ENCODE measurements around the gene SCN8A.

SCN8A gene

DNA sequence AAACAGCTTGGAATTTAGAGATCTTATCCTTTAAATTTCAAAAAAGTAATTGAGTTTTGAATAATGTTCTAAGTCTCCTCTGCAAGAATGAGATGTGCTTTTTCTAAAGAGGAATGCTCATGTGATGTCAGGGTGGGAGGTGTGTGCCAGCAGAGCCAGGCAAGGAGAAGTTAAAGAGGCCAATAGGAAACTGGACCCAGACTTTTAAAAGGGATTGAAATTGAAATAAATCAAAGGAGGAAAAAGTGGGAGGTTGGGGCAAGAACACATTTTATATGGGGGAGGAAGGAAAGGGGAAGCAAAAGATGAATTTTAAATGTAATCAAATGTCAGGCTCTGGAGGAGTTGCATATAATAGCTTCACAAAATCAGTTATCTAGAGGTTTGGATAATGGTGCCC lies 131.4 kb downstream of the SCN8A start:
- no peak for DNase-seq

DNA sequence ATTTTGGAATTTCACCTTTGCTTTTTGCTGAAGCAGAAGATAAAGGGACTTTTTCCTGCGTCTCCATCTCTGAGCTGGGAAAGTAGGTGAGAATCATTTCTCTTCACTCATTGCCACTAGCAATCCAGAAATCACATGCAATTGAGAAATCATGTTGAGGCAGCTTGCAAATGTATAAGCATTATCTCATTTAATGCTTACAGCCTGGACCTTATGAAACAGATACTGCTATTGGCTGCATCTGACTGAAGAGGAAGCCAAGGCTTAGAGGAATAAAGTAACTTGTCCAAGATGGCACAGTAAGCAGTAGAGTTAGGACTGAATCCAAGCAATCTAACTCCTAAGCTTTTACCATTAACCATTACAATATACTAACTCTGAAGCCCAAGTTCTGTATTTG lies 135.1 kb downstream of the SCN8A start:
- no peak for DNase-seq

DNA sequence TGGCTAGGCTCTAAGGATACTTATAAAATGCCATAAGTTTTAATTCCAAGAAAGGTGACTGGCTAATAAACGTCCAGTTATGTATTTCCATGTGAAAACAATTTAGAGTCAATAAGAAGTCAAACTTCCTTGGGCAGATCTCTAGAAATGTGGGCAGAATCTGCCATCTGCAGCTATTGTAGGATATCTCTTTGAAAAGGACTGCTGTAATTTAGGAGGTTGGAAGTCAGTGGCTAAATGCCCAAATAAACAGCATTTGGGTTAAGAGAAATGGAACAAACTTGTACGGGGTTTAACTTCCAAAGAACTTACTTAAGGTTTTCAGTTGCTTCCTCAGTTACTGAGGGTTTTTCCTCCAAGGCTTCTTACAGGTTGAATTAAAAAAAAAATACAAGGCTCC lies 135.9 kb downstream of the SCN8A start:
- no peak for DNase-seq

DNA sequence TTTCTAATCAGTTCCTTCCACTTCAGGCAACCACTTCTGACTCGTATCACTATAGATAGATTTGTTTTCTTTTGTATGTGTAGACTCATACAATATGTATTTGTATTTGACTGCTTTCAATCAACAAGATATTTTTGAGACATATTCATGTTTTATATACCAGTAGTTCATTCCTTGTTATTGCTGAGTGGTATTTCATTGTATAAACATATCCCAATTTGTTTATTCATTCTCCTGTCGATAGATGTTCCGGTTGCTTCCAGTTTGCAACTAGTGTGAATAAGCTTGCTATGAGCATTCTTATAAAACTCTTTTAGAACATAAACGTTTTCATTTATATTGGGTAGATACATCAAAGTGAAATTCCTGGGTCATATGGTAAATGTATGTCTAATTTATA lies 138.3 kb downstream of the SCN8A start:
- DNase-seq, result no peak

DNA sequence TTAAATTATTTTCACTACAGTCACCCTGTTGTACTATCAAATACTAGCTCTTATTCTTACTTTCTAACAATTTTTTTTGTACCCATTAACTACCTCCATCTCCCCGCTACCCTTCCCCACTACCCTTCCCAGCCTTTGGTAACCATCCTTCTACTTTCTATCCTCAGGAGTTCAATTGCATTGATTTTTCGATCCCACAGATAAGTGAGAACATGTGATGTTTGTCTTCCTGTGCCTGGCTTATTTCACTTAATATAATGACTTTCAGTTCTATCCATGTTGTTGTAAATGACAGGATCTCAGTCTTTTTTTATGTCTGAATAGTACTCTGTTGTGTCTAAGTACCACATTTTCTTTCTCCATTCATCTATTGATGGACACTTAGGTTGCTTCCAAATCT lies 139.7 kb downstream of the SCN8A start:
- no peak for DNase-seq

DNA sequence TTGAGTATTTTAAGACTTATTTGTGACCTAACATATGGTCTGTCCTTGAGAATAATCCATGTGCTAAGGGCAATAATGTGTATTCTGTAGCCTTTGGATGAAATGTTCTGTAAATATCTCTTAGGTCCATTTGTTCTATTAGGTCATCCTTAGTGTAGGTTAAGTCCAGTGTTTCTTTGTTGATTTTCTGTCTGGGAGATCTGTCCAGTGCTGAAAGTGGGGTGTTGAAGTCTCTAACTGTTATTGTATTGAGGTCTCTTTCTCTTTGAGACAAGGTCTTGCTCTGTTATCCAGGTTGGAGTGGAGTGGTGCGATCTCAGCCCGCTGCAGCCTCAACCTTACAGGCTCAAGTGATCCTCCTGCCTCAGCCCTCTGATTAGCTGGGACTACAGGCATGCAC lies 149.5 kb downstream of the SCN8A start:
- no peak for DNase-seq

DNA sequence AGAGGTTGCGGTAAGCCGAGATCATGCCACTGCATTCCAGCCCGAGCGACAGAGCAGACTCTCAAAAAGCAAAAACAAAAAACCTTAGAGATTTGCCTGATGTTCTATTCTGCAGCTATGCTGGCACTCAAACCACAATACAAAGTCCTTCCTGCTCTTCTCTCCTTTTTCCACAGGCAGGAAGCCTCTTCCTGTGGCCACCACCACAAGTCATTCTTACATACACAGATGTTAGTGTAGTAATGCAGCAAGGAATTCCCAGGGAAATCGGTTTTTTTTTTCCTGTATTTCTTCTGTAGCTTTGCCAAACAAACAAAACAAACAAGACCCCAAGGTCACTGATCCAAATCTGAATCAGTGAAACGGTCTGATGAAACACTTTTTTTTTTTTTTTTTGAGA lies 153.2 kb downstream of the SCN8A start:
- no peak for DNase-seq

DNA sequence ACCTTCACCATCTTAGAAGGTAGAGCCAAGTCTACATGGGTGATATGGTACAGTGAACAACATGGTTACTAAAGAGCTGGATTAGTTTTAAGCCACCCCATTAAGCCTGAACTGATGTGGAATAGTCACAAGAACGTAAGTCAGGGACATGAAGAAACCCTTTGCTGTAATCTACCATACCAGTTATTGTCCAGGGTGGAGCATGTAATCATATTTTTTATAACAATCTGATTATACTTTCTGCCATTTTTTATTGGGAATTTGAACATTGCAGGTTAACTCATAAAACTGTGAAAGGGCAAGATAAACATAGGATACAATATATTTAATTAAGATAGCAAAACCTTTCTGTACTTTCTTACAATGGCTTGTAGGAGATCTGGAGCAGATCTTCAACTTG lies 153.9 kb downstream of the SCN8A start:
- no peak for DNase-seq

DNA sequence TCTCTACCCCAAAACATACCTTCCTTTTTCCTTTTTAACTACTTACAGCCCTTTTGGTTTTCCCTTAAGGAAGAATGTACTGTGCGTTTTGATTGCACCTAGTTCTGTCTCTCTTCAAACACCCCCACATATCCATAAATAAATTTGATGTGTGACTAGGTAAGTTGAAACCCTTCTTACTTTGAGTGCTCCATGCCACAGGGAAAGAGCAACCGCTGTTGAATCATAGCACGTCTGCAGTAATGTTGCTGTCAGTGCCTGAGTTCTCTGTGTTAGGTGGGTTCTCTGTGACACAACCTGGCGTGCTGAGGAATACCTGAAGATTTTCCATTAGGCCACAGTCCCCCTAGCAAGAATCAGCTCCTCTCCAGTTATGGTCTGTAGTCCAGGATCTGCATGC lies 155.4 kb downstream of the SCN8A start:
- DNase-seq, result no peak

DNA sequence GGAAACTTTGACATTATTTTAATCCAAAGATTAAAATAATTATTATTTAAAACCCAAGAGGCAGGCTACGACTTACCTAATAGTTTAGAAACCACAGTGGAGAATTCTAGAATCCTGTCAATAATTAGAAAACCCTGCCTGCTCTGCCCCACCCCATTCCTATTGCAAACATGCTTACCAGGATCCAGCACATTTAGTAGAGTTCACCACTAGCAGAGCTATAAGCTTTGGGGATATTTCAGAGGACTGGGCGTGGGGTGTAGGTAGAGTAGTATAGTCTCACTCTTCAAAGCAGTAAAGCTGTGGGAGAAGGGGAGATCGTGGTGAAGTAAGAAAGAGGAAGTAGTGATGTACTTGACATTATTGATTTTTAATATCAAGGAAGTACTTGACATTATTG lies 157.2 kb downstream of the SCN8A start:
- DNase-seq, result no peak

DNA sequence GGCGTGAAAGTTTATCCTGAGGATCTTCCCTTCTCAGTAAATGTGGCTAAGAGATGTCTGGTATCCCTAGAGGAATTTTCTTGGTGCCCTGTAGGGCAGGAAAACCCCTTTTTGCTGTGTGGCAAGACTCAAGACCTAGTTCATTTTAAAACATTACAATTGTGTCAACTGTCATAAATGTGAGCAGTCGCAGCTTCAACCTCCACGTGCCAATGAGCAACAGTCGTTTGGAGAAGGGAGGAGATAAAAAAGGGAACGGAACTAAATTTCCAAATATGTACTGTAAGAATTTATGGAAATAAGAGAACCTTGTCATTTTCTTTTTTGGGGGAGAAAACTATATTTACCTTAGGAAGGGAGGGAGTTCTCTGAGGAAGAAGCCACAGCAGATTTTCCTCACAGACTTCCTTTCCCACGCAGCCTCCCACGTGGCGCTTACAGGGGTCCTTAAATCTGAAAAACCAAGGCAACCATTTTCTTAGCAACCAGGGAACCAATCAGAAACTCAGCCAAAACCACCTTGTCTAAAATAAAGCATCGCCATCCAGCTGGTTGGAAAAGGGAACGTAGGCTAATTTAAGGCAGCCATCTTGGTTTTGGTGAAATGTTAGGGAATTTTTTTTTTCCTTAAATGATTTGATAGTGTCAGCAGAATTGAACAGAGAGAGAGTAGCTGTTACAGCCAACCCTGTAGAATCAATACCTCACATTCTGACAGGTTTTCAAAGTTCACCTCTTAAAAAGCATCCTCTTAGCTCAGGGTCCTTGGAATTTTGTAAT lies 158.4 kb downstream of the SCN8A start:
- no peak for DNase-seq

DNA sequence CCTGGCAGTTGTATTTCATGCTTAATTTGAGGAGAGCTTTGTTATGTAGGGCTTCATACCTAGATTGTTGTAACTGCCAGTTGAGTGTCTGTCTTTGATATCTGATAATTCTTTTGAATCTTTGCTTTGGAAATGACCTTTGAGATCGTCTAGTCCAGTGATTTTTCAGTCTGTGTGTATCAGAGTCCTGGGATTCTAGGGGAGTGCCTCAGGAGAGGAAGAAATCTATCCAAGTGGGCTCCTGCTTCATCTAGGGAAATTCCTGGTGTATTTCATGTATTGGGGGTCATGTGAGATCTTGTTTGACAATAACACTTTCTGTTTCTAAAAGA lies 158.9 kb downstream of the SCN8A start:
- DNase-seq, result no peak

DNA sequence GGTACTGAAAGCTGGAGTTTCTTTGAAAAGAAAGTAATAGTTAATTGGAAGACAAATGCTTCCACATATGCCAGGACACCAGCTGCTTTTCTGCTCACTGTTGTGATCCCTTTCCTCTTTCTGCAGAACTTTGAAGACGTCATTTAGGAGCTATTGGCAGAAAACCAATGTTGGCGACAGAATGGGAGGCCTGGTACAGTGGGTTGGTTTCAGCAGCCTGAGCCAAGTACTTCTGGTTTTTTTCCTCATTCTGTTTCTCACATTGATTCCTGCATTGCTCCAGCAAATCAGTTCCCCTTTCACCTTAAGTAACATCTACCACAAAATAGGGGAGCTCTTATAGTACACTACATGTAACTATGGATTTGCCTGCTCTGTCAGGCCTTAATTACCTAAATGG lies 160.6 kb downstream of the SCN8A start:
- DNase-seq, result no peak

DNA sequence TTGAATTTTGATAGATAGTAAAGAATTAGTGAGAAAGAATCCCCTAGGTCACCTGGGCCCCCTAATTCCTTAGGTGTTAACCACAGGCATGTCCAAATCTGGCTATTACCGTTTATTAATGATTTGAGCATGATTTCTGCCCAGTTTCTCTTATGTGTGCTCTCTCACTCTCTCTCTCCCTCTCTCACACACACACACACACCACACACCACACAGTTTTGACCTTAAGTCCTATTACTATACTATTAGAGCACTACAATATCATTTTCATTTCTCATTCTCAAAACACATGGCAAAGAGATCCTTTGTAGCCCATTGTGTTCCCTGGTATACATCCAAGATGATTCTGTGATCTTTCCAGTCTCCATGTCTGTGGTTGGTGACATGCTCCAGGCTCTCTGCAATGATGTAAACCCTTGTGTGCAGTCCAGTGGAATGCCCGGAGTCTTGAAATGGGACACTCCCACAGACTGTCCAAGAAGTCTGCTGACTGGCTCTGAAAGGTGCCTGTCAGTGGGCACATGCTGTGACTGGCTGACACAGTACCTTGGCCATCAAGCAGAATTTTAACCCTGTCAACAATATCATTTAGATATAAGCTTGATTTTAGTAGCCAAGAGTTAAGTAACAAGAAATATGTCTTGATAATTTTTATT lies 161.3 kb downstream of the SCN8A start:
- no peak for DNase-seq

DNA sequence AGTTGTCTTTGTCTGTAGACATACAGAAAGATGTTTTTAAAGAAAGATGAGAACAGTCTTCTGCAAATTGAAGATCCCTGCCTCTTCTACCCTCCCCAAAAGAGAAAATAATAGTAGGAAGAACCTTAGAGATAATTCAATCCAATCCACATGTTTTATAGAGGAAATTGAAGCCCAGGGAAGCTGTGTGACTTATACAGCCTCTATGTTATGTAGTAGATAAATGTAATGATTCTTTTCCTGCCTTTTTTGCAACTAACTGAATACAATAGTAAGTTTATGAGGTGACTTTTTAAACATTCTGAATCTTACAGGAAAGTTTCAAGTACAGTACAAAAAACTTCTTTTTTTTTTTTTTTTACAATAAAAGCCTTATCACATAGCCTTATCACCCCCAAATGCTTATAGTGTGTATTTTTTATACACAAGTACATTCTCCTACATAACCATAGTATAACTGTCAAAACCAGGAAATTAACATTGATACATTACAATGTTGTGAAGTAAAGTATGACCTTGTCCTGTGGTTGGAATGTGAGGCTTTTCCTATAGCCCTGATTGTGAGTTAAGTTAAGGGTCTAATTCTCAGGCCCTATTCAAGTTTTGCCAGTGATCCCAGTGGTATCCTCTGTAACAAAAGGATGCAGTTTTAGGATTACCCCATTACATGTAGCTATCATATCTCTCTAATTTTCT lies 163.1 kb downstream of the SCN8A start:
- no peak for DNase-seq

DNA sequence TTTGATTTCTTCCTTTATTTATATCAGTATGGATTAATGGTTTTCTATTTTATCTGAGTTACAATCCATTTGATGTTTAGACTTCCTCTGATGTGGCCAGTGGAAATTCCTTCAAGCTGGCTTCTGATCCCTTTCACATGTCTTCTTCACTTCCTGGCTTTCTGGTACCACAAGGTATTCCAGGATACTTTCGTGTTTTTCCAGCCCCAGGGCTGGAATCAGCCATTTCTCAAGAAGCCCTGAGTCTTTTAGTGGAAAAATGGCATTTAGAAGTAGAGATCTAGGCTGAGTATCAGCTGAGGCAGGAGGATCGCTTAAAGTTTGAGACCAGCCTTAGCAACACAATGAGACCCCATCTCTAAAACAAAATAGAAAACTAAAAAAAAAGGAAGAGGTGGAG lies 164.2 kb downstream of the SCN8A start:
- DNase-seq, result no peak

DNA sequence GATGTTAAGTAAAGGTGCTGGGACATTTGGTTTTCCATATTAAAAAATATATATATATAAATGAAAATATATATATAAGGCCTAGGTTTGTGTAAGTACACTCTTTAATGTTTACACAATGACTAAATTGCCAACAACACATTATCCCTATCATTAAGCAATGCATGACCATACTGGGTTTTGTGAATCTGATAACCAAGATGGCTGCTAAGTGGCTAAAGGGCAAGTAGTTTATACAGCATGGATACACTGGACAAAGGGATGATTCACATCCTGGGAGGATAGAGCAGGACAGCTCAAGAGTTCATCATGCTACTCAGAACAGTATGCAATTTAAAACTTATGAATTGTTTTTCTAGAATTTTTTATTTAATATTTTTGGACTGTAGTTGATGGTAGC lies 168.1 kb downstream of the SCN8A start:
- DNase-seq, result no peak

DNA sequence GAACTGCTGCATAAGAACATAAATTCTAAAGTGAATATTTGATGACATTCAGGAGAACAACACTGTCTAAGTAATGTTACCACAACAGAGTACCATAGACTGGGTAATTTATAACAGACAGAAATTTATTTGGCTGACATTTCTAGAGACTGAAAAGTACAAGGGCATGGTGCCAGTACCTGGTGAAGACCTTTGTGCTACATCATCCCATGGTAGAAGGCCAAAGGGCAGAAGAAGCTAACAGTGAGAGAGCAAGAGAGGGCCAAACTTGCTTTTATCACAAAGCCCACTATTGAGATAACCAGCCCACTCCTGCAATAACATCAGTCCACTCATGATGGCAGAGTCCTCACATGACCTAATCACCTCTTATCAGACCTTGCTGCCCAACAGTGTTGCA lies 168.7 kb downstream of the SCN8A start:
- no peak for DNase-seq

DNA sequence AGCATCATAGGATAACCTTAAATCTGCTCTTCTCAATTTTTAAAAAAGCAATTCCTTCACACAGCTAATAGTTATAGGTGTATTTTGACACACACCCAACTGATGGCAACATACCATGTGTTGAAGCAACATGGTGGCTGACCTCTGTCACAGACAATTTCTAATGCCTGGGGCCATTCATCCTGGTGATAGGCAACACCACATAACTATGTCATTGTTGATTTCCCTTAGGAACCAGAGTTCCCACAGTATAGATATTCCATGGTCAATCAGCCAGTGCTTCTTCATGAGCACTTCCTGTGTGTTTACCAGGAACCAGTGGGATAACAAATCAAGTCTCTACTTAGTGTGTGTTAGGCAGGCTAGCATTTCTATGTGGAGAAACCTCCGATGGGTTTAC lies 169.2 kb downstream of the SCN8A start:
- no peak for DNase-seq

DNA sequence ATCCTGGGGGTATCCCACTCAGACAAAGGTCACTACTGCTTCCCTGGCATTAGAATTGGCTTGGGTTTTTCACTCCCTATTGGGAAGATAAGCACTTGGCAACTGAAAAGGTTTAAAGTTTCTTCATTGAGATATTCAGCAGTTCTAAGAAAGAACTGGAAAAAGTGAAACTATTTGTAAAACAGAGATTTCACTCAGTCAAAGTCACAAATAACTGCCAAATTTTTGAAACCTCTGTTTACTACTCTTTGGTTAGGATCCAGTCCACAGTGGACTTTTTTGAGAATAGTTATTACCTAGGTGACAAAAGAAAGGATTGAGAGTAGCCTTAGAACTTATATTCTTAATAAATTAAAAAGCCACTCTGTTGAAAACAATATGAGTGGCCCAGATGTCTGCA lies 172.7 kb downstream of the SCN8A start:
- no peak for DNase-seq

DNA sequence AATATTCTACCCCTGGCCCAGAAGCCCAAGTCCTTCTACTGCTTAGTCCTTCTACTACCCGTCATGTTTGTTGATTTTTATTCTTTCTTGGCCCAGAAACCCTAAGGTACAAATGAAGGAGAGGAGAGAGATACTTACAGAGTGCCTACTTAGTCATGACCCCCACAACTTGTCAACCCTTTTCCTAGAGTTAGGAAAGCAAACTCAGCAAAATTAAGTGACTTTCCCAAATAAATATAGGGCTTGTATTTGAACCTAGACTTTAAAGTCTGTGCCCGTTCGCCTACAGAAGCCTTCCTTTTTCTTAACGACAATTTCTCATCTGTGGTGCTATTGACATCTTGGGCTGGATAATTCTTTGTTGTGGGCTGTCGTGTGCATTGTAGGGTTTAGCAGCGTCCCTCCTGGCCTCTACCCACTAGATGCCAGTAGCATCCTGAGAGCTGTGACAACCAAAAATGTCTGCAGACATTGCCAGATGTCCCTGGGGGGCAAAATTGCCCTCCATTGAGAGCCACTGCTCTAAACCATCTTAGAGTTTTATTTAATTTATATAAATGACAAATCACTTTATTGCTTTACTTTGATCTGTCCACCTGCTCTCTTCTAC lies 175.1 kb downstream of the SCN8A start:
- DNase-seq, result no peak

DNA sequence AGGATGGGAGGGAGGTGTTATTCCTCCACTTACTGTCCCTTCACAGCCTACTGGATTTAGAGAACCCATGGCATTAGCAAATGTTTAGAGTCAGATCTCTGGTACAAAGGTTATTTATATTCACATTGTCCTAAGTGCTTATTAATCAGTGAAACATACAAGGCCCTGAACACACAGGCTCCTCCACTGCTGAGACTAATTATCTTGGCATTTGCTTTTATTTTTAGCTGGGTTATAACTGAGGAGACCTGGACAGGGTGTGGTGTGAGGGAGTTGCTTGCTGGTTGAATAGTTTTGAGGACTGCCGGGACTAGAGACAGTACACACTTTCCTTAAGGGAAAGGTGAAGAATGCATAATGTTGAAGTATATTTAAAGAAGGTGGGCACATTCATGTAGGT lies 180.0 kb downstream of the SCN8A start:
- no peak for DNase-seq

DNA sequence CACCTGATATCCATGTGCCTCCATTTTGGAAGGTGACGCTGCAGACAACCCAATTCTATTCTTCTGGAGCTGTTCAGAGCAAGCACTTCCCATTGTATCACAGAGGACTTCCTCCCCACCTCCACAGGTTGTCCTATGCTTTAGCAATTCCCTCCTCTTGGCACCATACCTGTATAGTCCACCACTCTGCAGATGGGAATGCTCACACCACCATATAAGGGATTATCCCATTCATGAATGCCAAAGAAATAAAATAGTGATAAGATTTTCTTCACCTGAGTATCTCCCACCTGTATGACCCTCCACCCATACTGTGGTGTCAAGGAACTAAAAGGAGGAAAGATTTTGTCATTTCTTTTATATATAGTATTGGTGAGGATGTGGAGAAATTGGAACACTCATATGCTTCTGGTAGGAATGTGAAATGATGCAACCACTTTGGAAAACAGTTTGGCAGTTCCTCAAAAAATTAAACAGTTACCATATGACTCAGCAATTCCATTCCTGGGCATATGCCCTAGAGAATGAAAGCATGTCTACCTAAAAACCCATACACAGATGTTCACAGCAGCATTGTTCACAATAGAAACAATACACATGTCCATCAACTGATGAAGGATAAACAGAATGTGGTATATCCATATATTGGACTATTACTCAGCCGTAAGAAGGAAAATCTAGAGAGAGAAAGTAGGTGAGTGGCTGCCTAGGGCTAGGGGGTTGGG lies 182.3 kb downstream of the SCN8A start:
- DNase-seq, result no peak
